PC-3 (cell line): ENCODE data around the gene SLC3A2. TPM values are rescaled to one million over a fixed set of nuclear protein-coding genes. Genes with fewer than 3 reads are reported as not detected.

ENCODE experiments used
- ATAC-seq: fragments of 200-7000 bp; cut with Tn5 transposase; 2 replicates; pipeline ENCODE4 v1.9.1; 2020; ENCODE audit warnings: mild to moderate bottlenecking, moderate library complexity
- BruUV-seq: library from RNA; stranded (reverse); fragments of 400-500 nt; replicated peaks from 2 replicates; lab custom pipeline; 2021; lab: Mats Ljungman, UMichigan
- CTCF ChIA-PET: fragments of 300-600 bp; sonication (Branson Sonifier 250); formaldehyde crosslinking; loops from one replicate; lab custom pipeline; 2022; ENCODE audit warnings: antibody characterized with exemption; lab: Charles Lee
- POLR2A ChIA-PET: fragments of 300-600 bp; sonication (Branson Sonifier 250); formaldehyde crosslinking; loops from one replicate; lab custom pipeline; 2022; ENCODE audit warnings: antibody characterized with exemption; ENCODE audit not compliant: unreplicated experiment; lab: Charles Lee
- DNase-seq: peaks from one replicate; pipeline ENCODE4 v3.0.0-alpha.2; 2015
- H2AFZ ChIP-seq: fragments of 300-600 bp; sonication (generic); 2 replicates; pipeline ENCODE4 v1.6.0; 2016; ENCODE audit warnings: antibody characterized with exemption, low read length
- H3F3A ChIP-seq: fragments of 300-600 bp; sonication (generic); one replicate; pipeline ENCODE4 v1.6.0; 2017; ENCODE audit warnings: antibody characterized with exemption, low read length, control low read depth, mild to moderate bottlenecking; ENCODE audit not compliant: unreplicated experiment
- H3K27ac ChIP-seq: fragments of 300-600 bp; sonication (generic); 2 replicates; pipeline ENCODE4 v1.5.1; 2016; ENCODE audit warnings: mild to moderate bottlenecking, low read length
- H3K27me3 ChIP-seq: fragments of 300-600 bp; sonication (generic); 2 replicates; pipeline ENCODE4 v1.6.1; 2016; ENCODE audit warnings: low read length, mixed read lengths
- H3K36me3 ChIP-seq: fragments of 300-600 bp; sonication (generic); 2 replicates; pipeline ENCODE4 v1.6.1; 2016; ENCODE audit warnings: low read depth, mixed run types, low read length, mixed read lengths
- H3K4me1 ChIP-seq: fragments of 300-600 bp; sonication (generic); 2 replicates; pipeline ENCODE4 v1.5.1; 2016; ENCODE audit warnings: low read length; ENCODE audit not compliant: insufficient read depth
- H3K4me2 ChIP-seq: fragments of 300-600 bp; sonication (generic); 2 replicates; pipeline ENCODE4 v1.6.0; 2016; ENCODE audit warnings: low read length
- H3K4me3 ChIP-seq: fragments of 300-600 bp; sonication (generic); 2 replicates; pipeline ENCODE4 v1.5.1; 2016; ENCODE audit warnings: mild to moderate bottlenecking, low read length, mixed read lengths
- H3K79me2 ChIP-seq: fragments of 300-600 bp; sonication (generic); 2 replicates; pipeline ENCODE4 v1.6.1; 2017; ENCODE audit warnings: low read length, mixed read lengths
- H3K9ac ChIP-seq: fragments of 300-600 bp; sonication (generic); 2 replicates; pipeline ENCODE4 v1.6.0; 2016; ENCODE audit warnings: mild to moderate bottlenecking, low read length
- H3K9me2 ChIP-seq: fragments of 300-600 bp; sonication (generic); replicated peaks from 2 replicates; pipeline ENCODE4 v1.6.1; 2016; ENCODE audit warnings: mixed run types, low read length, mixed read lengths
- H3K9me3 ChIP-seq: fragments of 300-600 bp; sonication (generic); 2 replicates; pipeline ENCODE4 v1.6.1; 2016; ENCODE audit warnings: low read length, mixed read lengths
- H4K20me1 ChIP-seq: fragments of 300-600 bp; sonication (generic); 2 replicates; pipeline ENCODE4 v1.6.1; 2016; ENCODE audit warnings: low read length, mixed read lengths
- CTCF ChIP-seq: fragments of 300-600 bp; sonication (generic); conservative IDR thresholded peaks from 2 replicates; pipeline ENCODE4 v1.5.1; 2017; ENCODE audit warnings: antibody characterized with exemption, low read depth, mild to moderate bottlenecking, low read length
- EZH2 ChIP-seq: fragments of 300-600 bp; sonication (generic); IDR thresholded peaks from one replicate; pipeline ENCODE4 v1.6.1; 2017; ENCODE audit warnings: antibody characterized with exemption, mild to moderate bottlenecking, low read length; ENCODE audit not compliant: unreplicated experiment
- EZH2phosphoT487 ChIP-seq: fragments of 300-600 bp; sonication (generic); IDR thresholded peaks from 2 replicates; pipeline ENCODE4 v1.6.1; 2018; ENCODE audit warnings: mild to moderate bottlenecking, antibody characterized with exemption, low read length, borderline replicate concordance
- intact Hi-C: fragments of 100-400 bp; cut with micrococcal nuclease; formaldehyde crosslinking; loops from 2 replicates; pipeline ENCODE4 v1.9.0; 2023
- total RNA-seq: library from RNA; depleted of rRNA; stranded (reverse); fragments of >200 nt; gene quantifications from 2 replicates; pipeline ENCODE4 v1.2.3, GENCODE V29; 2014

SLC3A2 gene
- total RNA-seq, 1 experiment from 2014 or later, result 243 TPM

- Histone ChIP-seq H2AFZ (no peak overlapping the region), H3F3A (peaks cover 17% of the 10 kb centered on the region), H3K36me3 (peaks cover 61% of the 10 kb centered on the region), H3K4me2 (peak overlapping the region; percentile 95), H3K9me3 (no peaks in the 10 kb centered on the region), H3K27me3 (no peaks in the 10 kb centered on the region), H3K9me2 (no peaks in the 10 kb centered on the region), H3K79me2 (peaks cover 79% of the 10 kb centered on the region), H3K4me1 (peaks cover 38% of the 10 kb centered on the region), H3K4me3 (peak overlapping the region; percentile 85), H4K20me1 (peaks cover 60% of the 10 kb centered on the region), H3K27ac (peak overlapping the region; percentile 93), H3K9ac (peak overlapping the region; percentile 99)
- no peak for TF ChIP-seq CTCF
- no peak for TF ChIP-seq EZH2
- no peak for TF ChIP-seq EZH2phosphoT487
- ChIA-PET POLR2A (no interaction called here), CTCF (interaction anchor here (1.7 kb wide), 1 partner anchor 27 kb away, joined by 8 read pairs; no protein-coding TSS in a partner anchor)
- intact Hi-C loops, result loop anchor here (5.0 kb wide), 1 partner anchor 155 kb away; the partner anchor contains the start of genes HNRNPUL2 and TTC9C
- no TSS peak for BruUV-seq
- DNase-seq, result no peak
- no peak for ATAC-seq
Measured at GRCh38 chr11:62882431-62882749, 1.7 kb downstream of the SLC3A2 start.

- Histone ChIP-seq H3K9me2 (no peaks in the 10 kb centered on the region), H3K4me2 (peak overlapping the region; percentile 95), H3K4me1 (peaks cover 38% of the 10 kb centered on the region), H3K36me3 (peaks cover 62% of the 10 kb centered on the region), H3F3A (peaks cover 17% of the 10 kb centered on the region), H3K79me2 (peaks cover 74% of the 10 kb centered on the region), H4K20me1 (peaks cover 63% of the 10 kb centered on the region), H3K9ac (peak overlapping the region; percentile 99), H3K27me3 (no peaks in the 10 kb centered on the region), H3K27ac (peak overlapping the region; percentile 93), H2AFZ (no peak overlapping the region), H3K9me3 (no peaks in the 10 kb centered on the region), H3K4me3 (peak overlapping the region; percentile 85)
- DNase-seq, result no peak
- no TSS peak for BruUV-seq
- no peak for TF ChIP-seq EZH2
- TF ChIP-seq CTCF, result no peak
- no peak for TF ChIP-seq EZH2phosphoT487
- ChIA-PET CTCF (no interaction called here), POLR2A (no interaction called here)
- intact Hi-C loops, result loop anchor here (5.0 kb wide), 1 partner anchor 156 kb away; the partner anchor contains the start of genes HNRNPUL2 and TTC9C
- no peak for ATAC-seq
Measured at GRCh38 chr11:62882788-62883501, 2.2 kb downstream of the SLC3A2 start.

GRCh38 chr11:62883673-62884072 lies 3.0 kb downstream of the SLC3A2 start:
- Histone ChIP-seq H4K20me1 (peaks cover 70% of the 10 kb centered on the region), H3K79me2 (peaks cover 70% of the 10 kb centered on the region), H3K4me3 (peak overlapping the region; percentile 85), H3K9ac (peak overlapping the region; percentile 99; the same call in 1 of the 2 replicates), H3K36me3 (peaks cover 67% of the 10 kb centered on the region), H3K27me3 (no peaks in the 10 kb centered on the region), H3K4me1 (peaks cover 38% of the 10 kb centered on the region), H2AFZ (no peak overlapping the region), H3K9me2 (no peaks in the 10 kb centered on the region), H3K9me3 (no peaks in the 10 kb centered on the region), H3K4me2 (peak overlapping the region; percentile 95), H3F3A (peaks cover 17% of the 10 kb centered on the region), H3K27ac (no peak overlapping the region)
- BruUV-seq, result no TSS peak
- POLR2A ChIA-PET, result no interaction called here
- DNase-seq (no peak), ATAC-seq (no peak)
- CTCF ChIA-PET, result interaction anchor here (0.5 kb wide), 1 partner anchor 30 kb away, joined by 3 read pairs; no protein-coding TSS in a partner anchor
- intact Hi-C loops, result loop anchor here (5.0 kb wide), 1 partner anchor 156 kb away; the partner anchor contains the start of genes HNRNPUL2 and TTC9C
- TF ChIP-seq CTCF (no peak), EZH2phosphoT487 (no peak), EZH2 (no peak)
